ENCODE data around the gene ZNF687. TPM values are rescaled to one million over a fixed set of nuclear protein-coding genes. Genes with fewer than 3 reads are reported as not detected.

ZNF687 gene
- total RNA-seq, 1 donor from 2014 or later, result 23.7 TPM

- ATAC-seq, result no peak
- H3K9me3 ChIP-seq, result no peaks in the 10 kb centered on the region
- intact Hi-C loops (cut with DNase I), result no loop called here
- DNase-seq, result peak; percentile 35
- H3K4me3 ChIP-seq, result no peak overlapping the region
- H3K4me1 ChIP-seq, result no peaks in the 10 kb centered on the region
- H3K36me3 ChIP-seq, result peaks cover 100% of the 10 kb centered on the region
- H3K27ac ChIP-seq, result no peak overlapping the region
- TF ChIP-seq CTCF (IDR thresholded peaks at IDR 0.05), result no peak
- no peaks in the 10 kb centered on the region for H3K27me3 ChIP-seq (ENCODE audit: low read depth)
Measured at GRCh38 chr1:151293093-151293492, 11.0 kb downstream of the ZNF687 start.

- Histone ChIP-seq H3K9me3 (no peaks in the 10 kb centered on the region), H3K4me1 (no peaks in the 10 kb centered on the region), H3K36me3 (peaks cover 100% of the 10 kb centered on the region), H3K27ac (no peak overlapping the region), H3K4me3 (no peak overlapping the region), H3K27me3 (ENCODE audit: low read depth) (no peaks in the 10 kb centered on the region)
- ATAC-seq (no peak), DNase-seq (peak; percentile 3)
- no peak for TF ChIP-seq CTCF (IDR thresholded peaks at IDR 0.05)
- intact Hi-C loops (cut with DNase I), result no loop called here
Measured at GRCh38 chr1:151294742-151295462, 12.8 kb downstream of the ZNF687 start.

DNA sequence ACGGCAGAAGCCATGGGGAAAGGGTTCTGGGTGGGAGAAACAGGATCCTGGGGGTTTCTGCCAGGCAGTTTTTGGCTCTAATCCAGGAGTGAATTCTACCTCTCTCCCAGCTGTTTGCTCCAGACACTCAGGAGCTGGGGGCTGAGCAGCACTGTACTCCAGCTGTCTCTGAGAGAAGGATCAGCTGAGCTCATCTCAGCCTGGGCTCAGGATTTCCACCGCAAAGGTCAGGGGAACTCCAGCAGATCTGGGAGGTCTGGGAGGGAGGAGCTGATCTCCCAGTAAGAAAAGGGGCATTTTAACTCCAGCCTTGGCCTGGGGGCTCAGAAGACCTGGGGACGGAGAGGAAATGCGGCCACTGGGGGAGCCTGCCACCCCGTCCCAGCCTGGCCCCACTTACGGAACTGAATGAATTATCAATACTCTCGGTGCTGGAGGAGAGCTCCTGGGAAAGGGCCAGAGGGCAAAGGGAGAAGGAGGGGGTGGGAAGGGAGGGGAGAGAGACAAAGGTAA is 27.8 kb downstream of the ZNF687 start:
- Histone ChIP-seq H3K4me1 (peaks cover 60% of the 10 kb centered on the region), H3K36me3 (peaks cover 99% of the 10 kb centered on the region), H3K9me3 (no peaks in the 10 kb centered on the region), H3K27ac (peak overlapping the region; percentile 38), H3K27me3 (ENCODE audit: low read depth) (no peaks in the 10 kb centered on the region), H3K4me3 (no peak overlapping the region)
- intact Hi-C loops (cut with DNase I), result no loop called here
- ATAC-seq, result no peak
- no peak for TF ChIP-seq CTCF (IDR thresholded peaks at IDR 0.05)
- DNase-seq, result no peak

DNA sequence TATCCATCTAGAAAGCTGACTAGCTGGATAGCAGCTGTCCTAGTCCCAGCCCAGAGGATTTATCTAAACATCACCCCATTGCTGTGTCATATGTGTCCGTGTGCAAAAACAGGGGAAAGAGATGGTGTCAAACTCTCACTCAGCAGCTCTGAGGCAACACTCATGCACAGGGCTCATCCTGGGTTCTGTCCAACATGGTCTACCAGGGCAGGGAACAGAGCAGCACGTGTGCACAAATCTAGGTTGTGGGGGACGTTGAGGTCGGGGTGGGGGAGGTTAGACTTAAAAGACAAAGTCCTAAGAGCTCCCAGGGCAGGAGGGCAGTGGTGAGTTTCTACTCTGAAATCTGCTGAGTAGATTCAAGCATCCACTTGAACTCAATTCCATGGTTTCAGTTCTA is 28.9 kb downstream of the ZNF687 start:
- intact Hi-C loops (cut with DNase I), result no loop called here
- Histone ChIP-seq H3K9me3 (no peaks in the 10 kb centered on the region), H3K36me3 (peaks cover 99% of the 10 kb centered on the region), H3K27ac (peak overlapping the region; percentile 61), H3K4me3 (no peak overlapping the region), H3K27me3 (ENCODE audit: low read depth) (no peaks in the 10 kb centered on the region), H3K4me1 (peaks cover 60% of the 10 kb centered on the region)
- DNase-seq (no peak), ATAC-seq (peak in 1 of 2 donors; percentile 3)
- TF ChIP-seq CTCF (IDR thresholded peaks at IDR 0.05), result no peak

GRCh38 chr1:151311589-151312331 is 29.7 kb downstream of the ZNF687 start:
- Histone ChIP-seq H3K36me3 (peaks cover 99% of the 10 kb centered on the region), H3K4me3 (no peak overlapping the region), H3K27ac (peak overlapping the region; percentile 61), H3K9me3 (no peaks in the 10 kb centered on the region), H3K4me1 (peaks cover 60% of the 10 kb centered on the region), H3K27me3 (ENCODE audit: low read depth) (no peaks in the 10 kb centered on the region)
- intact Hi-C loops (cut with DNase I), result no loop called here
- ATAC-seq (peak; percentile 89 to 93), DNase-seq (peak; percentile 54)
- TF ChIP-seq CTCF (IDR thresholded peaks at IDR 0.05), result no peak
